Aorta (tissue), 5 donors: ENCODE results near the gene FIGNL1. TPM values are rescaled to one million over a fixed set of nuclear protein-coding genes. Genes with fewer than 3 reads are reported as not detected.

Source experiments
- ATAC-seq: fragments of 200-7000 bp; cut with Tn5 transposase; one replicate; pipeline ENCODE4 v1.9.1; 2022; ENCODE audit warnings: moderate library complexity; ENCODE audit not compliant: low FRiP score
- DNase-seq, 2 donors: peaks; one replicate each; pipeline ENCODE4 v3.0.0-alpha.2; 2020
- H3K27ac ChIP-seq, 2 donors: one replicate each; pipeline ENCODE4 v1.5.1; 2013; ENCODE audit warnings: low read length in 2 of 2, mild to moderate bottlenecking in 2 of 2, moderate library complexity in 2 of 2, control low read depth in 1 of 2, inconsistent platforms in 1 of 2, low read depth in 1 of 2
- H3K27me3 ChIP-seq, 2 donors: one replicate each; pipeline ENCODE4 v1.6.1; 2013; ENCODE audit warnings: control low read depth in 1 of 2, low read length in 1 of 2, mild to moderate bottlenecking in 1 of 2, moderate library complexity in 1 of 2; ENCODE audit not compliant: insufficient read depth in 2 of 2, control insufficient read depth in 1 of 2
- H3K36me3 ChIP-seq, 2 donors: one replicate each; pipeline ENCODE4 v1.6.1; 2013; ENCODE audit warnings: control low read depth in 1 of 2, low read length in 1 of 2, mild to moderate bottlenecking in 1 of 2; ENCODE audit not compliant: insufficient read depth in 2 of 2, control insufficient read depth in 1 of 2
- H3K4me1 ChIP-seq, 2 donors: one replicate each; pipeline ENCODE4 v1.6.1; 2013; ENCODE audit warnings: low read length in 2 of 2, control low read depth in 1 of 2, mild to moderate bottlenecking in 1 of 2, moderate library complexity in 1 of 2; ENCODE audit not compliant: insufficient read depth in 2 of 2, control insufficient read depth in 1 of 2
- H3K4me3 ChIP-seq, 2 donors: one replicate each; pipeline ENCODE4 v1.5.1; 2013; ENCODE audit warnings: low read length in 2 of 2, control low read depth in 1 of 2, mild to moderate bottlenecking in 1 of 2
- H3K9me3 ChIP-seq: one replicate; pipeline ENCODE4 v1.6.1; 2013; ENCODE audit warnings: mild to moderate bottlenecking, low read length; ENCODE audit not compliant: control insufficient read depth
- WGBS, 2 donors: extraction: QIAGEN DNeasy Blood & Tissue Kit; methylation state at CpG; one replicate each; pipeline ENCODE4 v1.1.7; 2013; 5-methylcytosine and 5-hydroxymethylcytosine counted together
- intact Hi-C, 2 donors: fragments of 100-400 bp; cut with DNase I; formaldehyde crosslinking; loops; one replicate each; pipeline versions ENCODE4 v1.14.2 to v1.15.0; 2022
- long read RNA-seq, 2 donors: library from polyadenylated mRNA; unstranded; transcript quantifications; one replicate each; pipeline ENCODE4 v2.0.0, GENCODE V29; 2020 to 2021
- polyA plus RNA-seq, 2 donors: library from polyadenylated mRNA; stranded (reverse); fragments of 200-250 nt; gene quantifications; one replicate each; pipeline ENCODE4 v1.2.3, GENCODE V29; 2013
- total RNA-seq, 2 donors: library from RNA; stranded (reverse); fragmentation: NEBNext Ultra II Directional; extraction: Animal tissue kit (Norgen Biotek cat#: 25700); gene quantifications; one replicate each; pipeline ENCODE4 v1.2.1, GENCODE V29; 2021
- donor health status: healthy with polysubstance abuse.
- donor health status: Bipolar disorder and iron deficiency.
- donor health status: DM: no; HTN: no; CAD: no.
- donor health status: DM: no; HTN: no; CAD: no.
- donor health status: DM: yes; HTN: yes; CAD: no.

The FIGNL1 gene, protein sequence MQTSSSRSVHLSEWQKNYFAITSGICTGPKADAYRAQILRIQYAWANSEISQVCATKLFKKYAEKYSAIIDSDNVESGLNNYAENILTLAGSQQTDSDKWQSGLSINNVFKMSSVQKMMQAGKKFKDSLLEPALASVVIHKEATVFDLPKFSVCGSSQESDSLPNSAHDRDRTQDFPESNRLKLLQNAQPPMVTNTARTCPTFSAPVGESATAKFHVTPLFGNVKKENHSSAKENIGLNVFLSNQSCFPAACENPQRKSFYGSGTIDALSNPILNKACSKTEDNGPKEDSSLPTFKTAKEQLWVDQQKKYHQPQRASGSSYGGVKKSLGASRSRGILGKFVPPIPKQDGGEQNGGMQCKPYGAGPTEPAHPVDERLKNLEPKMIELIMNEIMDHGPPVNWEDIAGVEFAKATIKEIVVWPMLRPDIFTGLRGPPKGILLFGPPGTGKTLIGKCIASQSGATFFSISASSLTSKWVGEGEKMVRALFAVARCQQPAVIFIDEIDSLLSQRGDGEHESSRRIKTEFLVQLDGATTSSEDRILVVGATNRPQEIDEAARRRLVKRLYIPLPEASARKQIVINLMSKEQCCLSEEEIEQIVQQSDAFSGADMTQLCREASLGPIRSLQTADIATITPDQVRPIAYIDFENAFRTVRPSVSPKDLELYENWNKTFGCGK
- total RNA-seq = 1 to 10 TPM; 5.4 to 5.9 TPM
- polyA plus RNA-seq = 1 to 10 TPM; 1.3 to 4.1 TPM
- long read RNA-seq, donor 1, partial matches to known transcripts = 2 of 4 reads
- long read RNA-seq, donor 1, other reads (novel, unspliced or antisense) = 1 of 4 reads
- long read RNA-seq, donor 2, partial matches to known transcripts = 0 of 1 reads
- long read RNA-seq, donor 2, other reads (novel, unspliced or antisense) = 0 of 1 reads

GRCh38 chr7:50449881-50450589, at the start of gene FIGNL1:
FIGNL1 (minus strand) TSS chr7:50450350; CDS start chr7:50447287, 3,063 bp downstream.
- peak; percentile 83 to 89 for DNase-seq
- no peaks in the 10 kb centered on the region for H3K27me3 ChIP-seq

GRCh38 chr7:50499092-50499491, 48.9 kb upstream of the FIGNL1 start:
- no peak for ATAC-seq
- H3K27ac ChIP-seq = no peak overlapping the region
- intact Hi-C loops = no loop called here
- H3K4me1 ChIP-seq = peaks cover 0 to 2% of the 10 kb centered on the region in 2 donors
- no peaks in the 10 kb centered on the region for H3K36me3 ChIP-seq
- no peak for DNase-seq
- H3K4me3 ChIP-seq = no peak overlapping the region
- 88 to 90% methylated on average over 6 of the region's 6 CpGs for WGBS, 2 donors
- no peaks in the 10 kb centered on the region for H3K27me3 ChIP-seq
- H3K9me3 ChIP-seq = no peaks in the 10 kb centered on the region

More at GRCh38 chr7:50449881-50450589, at the start of gene FIGNL1:
- peaks cover 2 to 4% of the 10 kb centered on the region in 2 donors for H3K36me3 ChIP-seq
- WGBS, 2 donors = 0 to 1% methylated on average over 60 to 63 of the region's 63 CpGs
- no peaks in the 10 kb centered on the region for H3K4me1 ChIP-seq
- peak within 1 kb of the TSS; percentile 2 to 44 for H3K4me3 ChIP-seq
- ATAC-seq = peak; percentile 90
- intact Hi-C loops = no loop called here
- H3K27ac ChIP-seq = no peak within 1 kb of the TSS
- H3K9me3 ChIP-seq = no peaks in the 10 kb centered on the region

DNA sequence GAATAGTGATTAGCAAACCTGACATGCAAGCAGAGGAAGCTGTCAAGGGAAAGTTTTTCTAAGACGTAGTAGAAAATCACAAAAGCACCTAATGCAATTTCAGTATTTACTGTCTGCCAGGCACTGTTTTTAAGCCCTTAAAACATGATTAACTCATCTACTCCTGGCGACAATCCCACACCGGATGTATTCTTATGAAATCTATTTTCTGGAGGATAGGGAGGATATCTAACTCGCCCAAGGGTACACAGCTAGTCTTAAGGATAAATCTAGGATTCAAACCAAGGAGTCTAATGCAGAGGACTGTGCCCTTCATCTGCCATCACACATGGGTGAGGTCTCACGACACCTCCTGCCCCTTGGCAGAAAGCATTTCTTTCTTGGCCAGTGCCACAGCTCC, 47.8 kb upstream of the FIGNL1 start:
- no peak for DNase-seq
- 59 to 67% methylated on average over 5 of the region's 5 CpGs for WGBS, 2 donors
- Histone ChIP-seq H3K4me3 (no peak overlapping the region), H3K36me3 (no peaks in the 10 kb centered on the region), H3K9me3 (no peaks in the 10 kb centered on the region), H3K27me3 (no peaks in the 10 kb centered on the region), H3K4me1 (peaks cover 0 to under 1% of the 10 kb centered on the region in 2 donors), H3K27ac (no peak overlapping the region)
- no peak for ATAC-seq
- intact Hi-C loops = no loop called here

DNA sequence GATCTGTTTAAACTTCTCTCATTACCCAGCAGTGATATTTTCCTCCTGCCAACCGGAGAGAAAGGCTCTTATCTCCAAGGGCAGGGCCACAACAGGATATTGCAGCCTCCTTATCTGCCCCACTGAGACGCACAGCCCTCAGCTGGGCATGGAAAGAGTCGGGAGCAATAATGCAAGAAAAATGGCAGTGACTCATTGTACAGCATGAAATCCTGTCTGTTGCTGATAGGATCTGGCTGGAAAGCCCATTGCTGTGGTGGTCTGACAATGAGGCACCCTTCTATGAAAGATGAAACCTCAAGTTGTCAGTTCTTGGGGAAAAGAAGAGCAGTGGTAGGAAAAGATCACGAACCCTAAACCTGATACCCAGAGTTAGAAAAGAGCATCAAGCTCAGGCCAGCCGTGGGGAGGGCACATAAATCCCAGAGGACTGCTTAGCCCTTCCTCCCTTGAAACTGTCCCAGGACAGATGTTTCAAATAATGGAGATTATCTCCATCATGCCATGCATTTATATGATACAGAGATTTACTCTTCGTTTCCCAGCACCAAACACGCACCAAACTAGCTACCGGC, 47.0 kb upstream of the FIGNL1 start:
- H3K4me1 ChIP-seq = no peaks in the 10 kb centered on the region
- intact Hi-C loops = no loop called here
- H3K27me3 ChIP-seq = no peaks in the 10 kb centered on the region
- ATAC-seq (no peak), DNase-seq (no peak)
- no peaks in the 10 kb centered on the region for H3K36me3 ChIP-seq
- no peaks in the 10 kb centered on the region for H3K9me3 ChIP-seq
- H3K27ac ChIP-seq = no peak overlapping the region
- WGBS, 2 donors = 54 to 58% methylated on average over 8 of the region's 8 CpGs
- no peak overlapping the region for H3K4me3 ChIP-seq

DNA sequence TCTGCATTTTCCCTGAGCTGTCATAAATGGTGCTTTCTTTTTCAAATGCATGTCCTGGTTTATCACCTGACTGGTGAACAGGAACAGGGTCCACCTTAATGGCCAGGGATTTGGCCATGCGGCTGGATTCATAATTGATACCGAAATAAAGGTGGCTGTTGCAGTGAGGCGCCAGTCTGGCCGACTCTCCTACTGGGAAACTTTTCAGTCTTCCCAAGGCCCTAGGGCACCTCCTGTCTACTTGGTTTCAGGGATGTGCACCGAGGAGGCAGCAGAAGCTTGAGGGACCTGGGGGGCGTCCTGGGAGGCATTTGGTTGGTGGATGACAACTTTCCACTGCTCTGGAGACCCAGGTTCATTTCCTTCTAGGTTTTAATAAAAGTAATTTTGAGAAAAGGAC, 46.4 kb upstream of the FIGNL1 start:
- no peak overlapping the region for H3K4me3 ChIP-seq
- H3K36me3 ChIP-seq = no peaks in the 10 kb centered on the region
- intact Hi-C loops = no loop called here
- no peaks in the 10 kb centered on the region for H3K4me1 ChIP-seq
- H3K9me3 ChIP-seq = no peaks in the 10 kb centered on the region
- 83 to 85% methylated on average over 6 of the region's 6 CpGs for WGBS, 2 donors
- ATAC-seq (no peak), DNase-seq (no peak)
- no peaks in the 10 kb centered on the region for H3K27me3 ChIP-seq
- H3K27ac ChIP-seq = no peak overlapping the region

- no peak overlapping the region for H3K4me3 ChIP-seq
- no peak for ATAC-seq
- DNase-seq = no peak
- no peaks in the 10 kb centered on the region for H3K9me3 ChIP-seq
- no peaks in the 10 kb centered on the region for H3K27me3 ChIP-seq
- 54 to 64% methylated on average over 3 of the region's 3 CpGs for WGBS, 2 donors
- intact Hi-C loops = no loop called here
- no peak overlapping the region for H3K27ac ChIP-seq
- no peaks in the 10 kb centered on the region for H3K36me3 ChIP-seq
- H3K4me1 ChIP-seq = no peaks in the 10 kb centered on the region
These were observed 45.6 kb upstream of the FIGNL1 start for GRCh38 chr7:50495746-50496145.

- Histone ChIP-seq H3K27me3 (no peaks in the 10 kb centered on the region), H3K4me1 (no peaks in the 10 kb centered on the region), H3K36me3 (no peaks in the 10 kb centered on the region), H3K9me3 (no peaks in the 10 kb centered on the region), H3K27ac (no peak overlapping the region), H3K4me3 (no peak overlapping the region)
- intact Hi-C loops = no loop called here
- 88 to 89% methylated on average over 30 of the region's 30 CpGs for WGBS, 2 donors
- peak in 1 of 2 donors; percentile 63 for DNase-seq
- ATAC-seq = no peak
These were observed 42.8 kb upstream of the FIGNL1 start for GRCh38 chr7:50492770-50493519.

- Histone ChIP-seq H3K4me3 (no peak overlapping the region), H3K4me1 (no peaks in the 10 kb centered on the region), H3K27ac (no peak overlapping the region), H3K36me3 (no peaks in the 10 kb centered on the region), H3K9me3 (no peaks in the 10 kb centered on the region), H3K27me3 (no peaks in the 10 kb centered on the region)
- 47 to 72% methylated on average over 1 of the region's 1 CpG for WGBS, 2 donors
- intact Hi-C loops = no loop called here
- no peak for DNase-seq
- ATAC-seq = no peak
These were observed 41.8 kb upstream of the FIGNL1 start for GRCh38 chr7:50491943-50492342.
